ENCODE data around the gene ADARB2. TPM values are rescaled to one million over a fixed set of nuclear protein-coding genes. Genes with fewer than 3 reads are reported as not detected.

Gene ADARB2
- total and polyA plus RNA-seq, 4 donors, result 0.55 to 0.70 (median 0.59) TPM; not detected in 1

DNA sequence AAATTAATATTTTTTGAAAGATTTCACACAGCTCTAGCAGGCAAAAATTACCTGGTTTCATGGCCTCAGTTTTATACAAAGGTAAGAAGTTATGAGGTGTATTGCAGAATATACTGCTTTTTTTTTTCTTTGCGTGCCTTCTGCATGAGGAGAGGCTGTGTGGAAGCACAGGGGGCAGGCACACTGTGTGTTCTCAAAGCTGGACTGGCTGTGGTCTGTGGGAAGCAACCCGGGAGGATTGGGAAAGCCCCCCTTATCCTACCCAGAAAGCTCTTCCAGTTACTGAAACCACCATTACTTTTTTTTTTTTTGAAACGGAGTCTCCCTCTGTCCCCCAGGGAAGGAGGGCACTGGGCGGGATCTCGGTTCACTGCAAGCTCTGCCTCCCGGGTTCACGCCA lies 25.0 kb downstream of the ADARB2 start:
- TF ChIP-seq GABPA (IDR thresholded peaks at IDR 0.05 in 1 of 2, conservative IDR thresholded peaks at IDR 0.05 in 1 of 2) (no peak), SP1 (IDR thresholded peaks at IDR 0.05) (no peak), JUND (IDR thresholded peaks at IDR 0.05) (no peak), EGR1 (IDR thresholded peaks at IDR 0.05; ENCODE audit: low read depth in 2 of 2) (no peak), RXRA (IDR thresholded peaks at IDR 0.05) (no peak), RAD21 (IDR thresholded peaks at IDR 0.05) (no peak), NR2F2 (IDR thresholded peaks at IDR 0.05) (no peak), YY1 (IDR thresholded peaks at IDR 0.05) (no peak), HNF4G (IDR thresholded peaks at IDR 0.05) (no peak), FOXA1 (IDR thresholded peaks at IDR 0.05) (no peak), TAF1 (conservative IDR thresholded peaks at IDR 0.05) (no peak), HNF4A (conservative IDR thresholded peaks at IDR 0.05) (no peak), FOXA2 (IDR thresholded peaks at IDR 0.05) (no peak)
- TF ChIP-seq, protein P1, sequence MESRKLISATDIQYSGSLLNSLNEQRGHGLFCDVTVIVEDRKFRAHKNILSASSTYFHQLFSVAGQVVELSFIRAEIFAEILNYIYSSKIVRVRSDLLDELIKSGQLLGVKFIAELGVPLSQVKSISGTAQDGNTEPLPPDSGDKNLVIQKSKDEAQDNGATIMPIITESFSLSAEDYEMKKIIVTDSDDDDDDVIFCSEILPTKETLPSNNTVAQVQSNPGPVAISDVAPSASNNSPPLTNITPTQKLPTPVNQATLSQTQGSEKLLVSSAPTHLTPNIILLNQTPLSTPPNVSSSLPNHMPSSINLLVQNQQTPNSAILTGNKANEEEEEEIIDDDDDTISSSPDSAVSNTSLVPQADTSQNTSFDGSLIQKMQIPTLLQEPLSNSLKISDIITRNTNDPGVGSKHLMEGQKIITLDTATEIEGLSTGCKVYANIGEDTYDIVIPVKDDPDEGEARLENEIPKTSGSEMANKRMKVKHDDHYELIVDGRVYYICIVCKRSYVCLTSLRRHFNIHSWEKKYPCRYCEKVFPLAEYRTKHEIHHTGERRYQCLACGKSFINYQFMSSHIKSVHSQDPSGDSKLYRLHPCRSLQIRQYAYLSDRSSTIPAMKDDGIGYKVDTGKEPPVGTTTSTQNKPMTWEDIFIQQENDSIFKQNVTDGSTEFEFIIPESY (IDR thresholded peaks at IDR 0.05), result no peak
- TF ChIP-seq, protein P2, sequence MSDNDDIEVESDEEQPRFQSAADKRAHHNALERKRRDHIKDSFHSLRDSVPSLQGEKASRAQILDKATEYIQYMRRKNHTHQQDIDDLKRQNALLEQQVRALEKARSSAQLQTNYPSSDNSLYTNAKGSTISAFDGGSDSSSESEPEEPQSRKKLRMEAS (IDR thresholded peaks at IDR 0.05), result no peak
- TF ChIP-seq, protein P3, sequence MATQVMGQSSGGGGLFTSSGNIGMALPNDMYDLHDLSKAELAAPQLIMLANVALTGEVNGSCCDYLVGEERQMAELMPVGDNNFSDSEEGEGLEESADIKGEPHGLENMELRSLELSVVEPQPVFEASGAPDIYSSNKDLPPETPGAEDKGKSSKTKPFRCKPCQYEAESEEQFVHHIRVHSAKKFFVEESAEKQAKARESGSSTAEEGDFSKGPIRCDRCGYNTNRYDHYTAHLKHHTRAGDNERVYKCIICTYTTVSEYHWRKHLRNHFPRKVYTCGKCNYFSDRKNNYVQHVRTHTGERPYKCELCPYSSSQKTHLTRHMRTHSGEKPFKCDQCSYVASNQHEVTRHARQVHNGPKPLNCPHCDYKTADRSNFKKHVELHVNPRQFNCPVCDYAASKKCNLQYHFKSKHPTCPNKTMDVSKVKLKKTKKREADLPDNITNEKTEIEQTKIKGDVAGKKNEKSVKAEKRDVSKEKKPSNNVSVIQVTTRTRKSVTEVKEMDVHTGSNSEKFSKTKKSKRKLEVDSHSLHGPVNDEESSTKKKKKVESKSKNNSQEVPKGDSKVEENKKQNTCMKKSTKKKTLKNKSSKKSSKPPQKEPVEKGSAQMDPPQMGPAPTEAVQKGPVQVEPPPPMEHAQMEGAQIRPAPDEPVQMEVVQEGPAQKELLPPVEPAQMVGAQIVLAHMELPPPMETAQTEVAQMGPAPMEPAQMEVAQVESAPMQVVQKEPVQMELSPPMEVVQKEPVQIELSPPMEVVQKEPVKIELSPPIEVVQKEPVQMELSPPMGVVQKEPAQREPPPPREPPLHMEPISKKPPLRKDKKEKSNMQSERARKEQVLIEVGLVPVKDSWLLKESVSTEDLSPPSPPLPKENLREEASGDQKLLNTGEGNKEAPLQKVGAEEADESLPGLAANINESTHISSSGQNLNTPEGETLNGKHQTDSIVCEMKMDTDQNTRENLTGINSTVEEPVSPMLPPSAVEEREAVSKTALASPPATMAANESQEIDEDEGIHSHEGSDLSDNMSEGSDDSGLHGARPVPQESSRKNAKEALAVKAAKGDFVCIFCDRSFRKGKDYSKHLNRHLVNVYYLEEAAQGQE (IDR thresholded peaks at IDR 0.05), result no peak
- TF ChIP-seq, protein P4, sequence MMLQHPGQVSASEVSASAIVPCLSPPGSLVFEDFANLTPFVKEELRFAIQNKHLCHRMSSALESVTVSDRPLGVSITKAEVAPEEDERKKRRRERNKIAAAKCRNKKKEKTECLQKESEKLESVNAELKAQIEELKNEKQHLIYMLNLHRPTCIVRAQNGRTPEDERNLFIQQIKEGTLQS (IDR thresholded peaks at IDR 0.05), result no peak
- TF ChIP-seq, protein P5, sequence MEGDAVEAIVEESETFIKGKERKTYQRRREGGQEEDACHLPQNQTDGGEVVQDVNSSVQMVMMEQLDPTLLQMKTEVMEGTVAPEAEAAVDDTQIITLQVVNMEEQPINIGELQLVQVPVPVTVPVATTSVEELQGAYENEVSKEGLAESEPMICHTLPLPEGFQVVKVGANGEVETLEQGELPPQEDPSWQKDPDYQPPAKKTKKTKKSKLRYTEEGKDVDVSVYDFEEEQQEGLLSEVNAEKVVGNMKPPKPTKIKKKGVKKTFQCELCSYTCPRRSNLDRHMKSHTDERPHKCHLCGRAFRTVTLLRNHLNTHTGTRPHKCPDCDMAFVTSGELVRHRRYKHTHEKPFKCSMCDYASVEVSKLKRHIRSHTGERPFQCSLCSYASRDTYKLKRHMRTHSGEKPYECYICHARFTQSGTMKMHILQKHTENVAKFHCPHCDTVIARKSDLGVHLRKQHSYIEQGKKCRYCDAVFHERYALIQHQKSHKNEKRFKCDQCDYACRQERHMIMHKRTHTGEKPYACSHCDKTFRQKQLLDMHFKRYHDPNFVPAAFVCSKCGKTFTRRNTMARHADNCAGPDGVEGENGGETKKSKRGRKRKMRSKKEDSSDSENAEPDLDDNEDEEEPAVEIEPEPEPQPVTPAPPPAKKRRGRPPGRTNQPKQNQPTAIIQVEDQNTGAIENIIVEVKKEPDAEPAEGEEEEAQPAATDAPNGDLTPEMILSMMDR (IDR thresholded peaks at IDR 0.05; ENCODE audit: low read depth, low read length, missing input control), result no peak

More for the DNA sequence above, 25.0 kb downstream of the ADARB2 start:
- Histone ChIP-seq H3K27me3 (ENCODE audit: control insufficient read depth in 4 of 4, insufficient read depth in 4 of 4, low read length in 3 of 4) (peaks cover 0 to 11% (median 4%) of the 10 kb centered on the region in 4 donors), H3K4me1 (ENCODE audit: control insufficient read depth in 4 of 4, insufficient read depth in 4 of 4, low read length in 3 of 4) (no peaks in the 10 kb centered on the region), H3K9ac (ENCODE audit: low read depth in 1 of 2, low read length in 2 of 2) (no peak overlapping the region), H3K9me3 (ENCODE audit: control insufficient read depth in 4 of 4, low read length in 3 of 4) (no peaks in the 10 kb centered on the region), H3K36me3 (ENCODE audit: control insufficient read depth in 4 of 4, insufficient read depth in 3 of 4, low read depth in 1 of 4, low read length in 3 of 4) (no peaks in the 10 kb centered on the region), H3K4me3 (ENCODE audit: low read depth in 1 of 3, low read length in 3 of 3) (no peak overlapping the region), H3K27ac (ENCODE audit: low read depth in 1 of 2, low read length in 2 of 2) (no peak overlapping the region)
- WGBS, result 75% methylated on average over 5 of the region's 7 CpGs
- no peak for DNase-seq (ENCODE audit: low spot score)
